ENCODE data around the gene RTCB.
"Not testable (repeated sequence)": the region's sequence is repeated elsewhere in the genome, so short reads cannot be mapped to it uniquely, and the experiment has no call there.

RTCB gene

GRCh38 chr22:32395107-32395506 is 16.9 kb downstream of the RTCB start:
- no peak for DNase-seq (ENCODE audit: low read depth in 1 of 2, low spot score in 1 of 2)

- no peak for DNase-seq (ENCODE audit: low read depth in 1 of 2, low spot score in 1 of 2)
These were observed 22.4 kb downstream of the RTCB start for GRCh38 chr22:32389685-32390084.

GRCh38 chr22:32385681-32386080 is 26.4 kb downstream of the RTCB start:
- DNase-seq (ENCODE audit: low read depth in 1 of 2, low spot score in 1 of 2): no peak

GRCh38 chr22:32380991-32381390 is 31.1 kb downstream of the RTCB start:
- DNase-seq (ENCODE audit: low read depth in 1 of 2, low spot score in 1 of 2): no peak

GRCh38 chr22:32378707-32379272 is 33.3 kb downstream of the RTCB start:
- no peak for DNase-seq (ENCODE audit: low read depth in 1 of 2, low spot score in 1 of 2)

GRCh38 chr22:32376681-32377080 is 35.4 kb downstream of the RTCB start:
- no peak for DNase-seq (ENCODE audit: low read depth in 1 of 2, low spot score in 1 of 2)

- DNase-seq (ENCODE audit: low read depth in 1 of 2, low spot score in 1 of 2): no peak
These were observed 36.2 kb downstream of the RTCB start for GRCh38 chr22:32375678-32376450.

GRCh38 chr22:32364210-32364609 is 47.8 kb downstream of the RTCB start:
- no peak for DNase-seq (ENCODE audit: low read depth in 1 of 2, low spot score in 1 of 2)

- no peak for DNase-seq (ENCODE audit: low read depth in 1 of 2, low spot score in 1 of 2)
These were observed 50.8 kb downstream of the RTCB start for GRCh38 chr22:32361257-32361656.

- DNase-seq (ENCODE audit: low read depth in 1 of 2, low spot score in 1 of 2): not testable (repeated sequence)
These were observed 52.0 kb downstream of the RTCB start for GRCh38 chr22:32360096-32360495.

GRCh38 chr22:32357567-32357966 is 54.5 kb downstream of the RTCB start, which contains the start of gene RFPL3:
TSS of gene RFPL3 (plus strand) at chr22:32357867. CDS start at chr22:32358072, 205 bp downstream.
- DNase-seq (ENCODE audit: low read depth in 1 of 2, low spot score in 1 of 2): not testable (repeated sequence)

- DNase-seq (ENCODE audit: low read depth in 1 of 2, low spot score in 1 of 2): no peak
These were observed 56.3 kb downstream of the RTCB start for GRCh38 chr22:32355760-32356159.

GRCh38 chr22:32354360-32355351 is 57.4 kb downstream of the RTCB start:
- DNase-seq (ENCODE audit: low read depth in 1 of 2, low spot score in 1 of 2): no peak

- DNase-seq (ENCODE audit: low read depth in 1 of 2, low spot score in 1 of 2): no peak
These were observed 58.2 kb downstream of the RTCB start for GRCh38 chr22:32353840-32354239.

- no peak for DNase-seq (ENCODE audit: low read depth in 1 of 2, low spot score in 1 of 2)
These were observed 58.8 kb downstream of the RTCB start for GRCh38 chr22:32353292-32353691.

GRCh38 chr22:32352681-32353080 is 59.4 kb downstream of the RTCB start:
- DNase-seq (ENCODE audit: low read depth in 1 of 2, low spot score in 1 of 2): no peak

- not testable (repeated sequence) for DNase-seq (ENCODE audit: low read depth in 1 of 2, low spot score in 1 of 2)
These were observed 60.2 kb downstream of the RTCB start for GRCh38 chr22:32351875-32352274.

- DNase-seq (ENCODE audit: low read depth in 1 of 2, low spot score in 1 of 2): no peak
These were observed 63.9 kb downstream of the RTCB start for GRCh38 chr22:32348031-32348611.

GRCh38 chr22:32343941-32344340 is 68.1 kb downstream of the RTCB start:
- DNase-seq (ENCODE audit: low read depth in 1 of 2, low spot score in 1 of 2): no peak

- DNase-seq (ENCODE audit: low read depth in 1 of 2, low spot score in 1 of 2): no peak
These were observed 69.1 kb downstream of the RTCB start for GRCh38 chr22:32342977-32343376.

- DNase-seq (ENCODE audit: low read depth in 1 of 2, low spot score in 1 of 2): no peak
These were observed 70.8 kb downstream of the RTCB start for GRCh38 chr22:32341122-32341740.

Measured in activated CD4-positive, alpha-beta T cell treated with anti-CD3 and anti-CD28 coated beads, Interleukin-2, amount 50 U/mL, for 24 hours (primary cell).